Cardiac muscle cell (in vitro differentiated cells and primary cell): ENCODE data around the gene POLN. TPM values are rescaled to one million over a fixed set of nuclear protein-coding genes. Genes with fewer than 3 reads are reported as not detected.

Experiments used
- DNase-seq, 2 donors: peaks; one replicate each; pipeline versions ENCODE4 v3.0.0 to v3.0.0-alpha.2; 2010 to 2017; ENCODE audit warnings: low read depth in 1 of 2, low spot score in 1 of 2
- H3K27ac ChIP-seq: fragments of 200-600 bp; sonication (generic); 2 replicates; pipeline ENCODE4 v1.5.1; 2016
- H3K27me3 ChIP-seq: fragments of 200-600 bp; sonication (generic); 2 replicates; pipeline ENCODE4 v1.6.0; 2016; ENCODE audit warnings: control low read depth
- H3K36me3 ChIP-seq: fragments of 200-600 bp; sonication (generic); 2 replicates; pipeline ENCODE4 v1.5.1; 2016; ENCODE audit warnings: control low read depth
- H3K4me1 ChIP-seq: fragments of 200-600 bp; sonication (generic); 2 replicates; pipeline ENCODE4 v1.8.1; 2017; ENCODE audit warnings: low read depth, mild to moderate bottlenecking, mixed run types
- H3K4me3 ChIP-seq: fragments of 200-600 bp; sonication (generic); 2 replicates; pipeline ENCODE4 v1.5.1; 2016; ENCODE audit warnings: mild to moderate bottlenecking
- H3K9me3 ChIP-seq: fragments of 200-600 bp; sonication (generic); 2 replicates; pipeline ENCODE4 v1.5.1; 2017; ENCODE audit warnings: low read depth, mild to moderate bottlenecking, control low read depth
- CTCF ChIP-seq: IDR thresholded peaks from 2 replicates; pipeline ENCODE4 v1.5.1; 2012; ENCODE audit warnings: low read depth, mild to moderate bottlenecking, low read length
- polyA plus RNA-seq: library from polyadenylated mRNA; unstranded; fragments of >200 nt; fragmentation: Nextera tagmentation; extraction: Ambion mirVana; gene quantifications from 2 replicates; pipeline ENCODE4 v1.2.1, GENCODE V29; 2016
- total RNA-seq: library from RNA; depleted of rRNA; stranded (reverse); fragments of >200 nt; gene quantifications from 2 replicates; pipeline ENCODE4 v1.2.3, GENCODE V29; 2016

POLN gene
- total and polyA plus RNA-seq, 2 experiments from 2014 or later, result 5.2 to 9.0 TPM

GRCh38 chr4:2262944-2263250 is 21.0 kb upstream of the POLN start:
- Histone ChIP-seq H3K27ac (peak overlapping the region; percentile 92), H3K27me3 (no peaks in the 10 kb centered on the region), H3K36me3 (no peaks in the 10 kb centered on the region), H3K4me1 (no peaks in the 10 kb centered on the region), H3K4me3 (peak overlapping the region; percentile 35), H3K9me3 (no peaks in the 10 kb centered on the region)
- no peak for DNase-seq
- no peak for TF ChIP-seq CTCF

DNA sequence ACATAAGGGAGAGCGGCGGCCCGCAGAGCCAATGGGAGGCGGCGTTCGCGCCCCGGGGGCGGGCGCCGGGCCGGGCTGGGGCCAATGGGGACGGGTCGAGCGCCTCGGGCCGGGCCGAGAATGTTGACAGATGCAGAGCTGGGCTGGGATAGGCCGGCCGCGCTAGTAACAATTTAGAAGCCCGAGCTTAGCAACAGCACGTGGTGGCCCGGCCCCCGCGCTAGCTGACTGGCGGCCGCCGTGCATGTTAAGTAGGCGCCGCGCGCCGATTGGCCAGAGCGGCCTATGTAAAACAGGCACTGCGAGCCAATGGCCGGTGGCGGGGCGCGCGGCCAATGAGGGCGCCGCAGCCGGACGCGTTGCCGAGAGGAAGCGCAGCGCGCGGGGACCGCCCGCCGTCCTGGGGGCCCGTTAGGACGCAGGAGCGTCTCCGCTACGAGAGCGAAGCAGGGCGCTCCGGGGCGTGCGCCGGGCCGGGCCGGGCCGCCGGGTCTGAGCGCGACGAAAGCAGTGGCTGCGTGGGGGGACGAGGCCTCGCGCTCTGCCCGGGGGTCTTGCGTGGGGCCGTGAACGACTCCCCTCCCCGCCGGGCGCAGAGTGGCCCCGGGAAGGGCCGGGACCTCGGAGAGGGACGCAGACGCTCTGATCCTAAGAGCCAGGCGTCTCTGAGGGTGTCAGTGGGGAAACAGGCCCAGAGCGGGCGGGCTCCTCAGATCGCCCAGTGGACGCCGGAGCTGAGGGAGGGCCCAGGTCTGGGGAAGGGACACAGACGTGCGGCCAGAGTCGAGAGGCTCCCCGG is 20.4 kb upstream of the POLN start:
- Histone ChIP-seq H3K27ac (peak overlapping the region; percentile 92), H3K4me3 (peak overlapping the region; percentile 35), H3K4me1 (no peaks in the 10 kb centered on the region), H3K36me3 (no peaks in the 10 kb centered on the region), H3K9me3 (no peaks in the 10 kb centered on the region), H3K27me3 (no peaks in the 10 kb centered on the region)
- no peak for TF ChIP-seq CTCF
- peak; percentile 100 for DNase-seq

DNA sequence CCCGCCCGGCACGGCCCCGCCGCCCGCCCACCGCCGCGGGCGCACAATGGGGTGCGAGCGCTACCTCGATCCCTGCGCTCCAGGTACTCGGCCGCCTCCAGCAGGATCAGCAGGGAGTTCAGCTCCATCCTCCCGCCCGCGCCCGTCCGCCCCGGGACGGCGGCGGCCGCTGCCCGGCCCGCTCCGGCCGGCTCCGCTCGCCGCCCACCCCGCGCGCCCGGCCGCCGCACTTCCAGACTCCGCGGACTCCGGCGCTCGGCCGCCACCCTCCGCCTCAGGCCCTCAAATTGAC is 19.9 kb upstream of the POLN start, which contains the start of gene MXD4:
Gene MXD4, minus strand, starts transcription at position 257 of the 292 bp plus-strand sequence. Its CDS starts 129 bp downstream, at position 128.
- Histone ChIP-seq H3K27me3 (no peaks in the 10 kb centered on the region), H3K27ac (peak within 1 kb of the TSS; percentile 92), H3K4me1 (no peaks in the 10 kb centered on the region), H3K9me3 (no peaks in the 10 kb centered on the region), H3K36me3 (no peaks in the 10 kb centered on the region), H3K4me3 (peak within 1 kb of the TSS; percentile 94)
- no peak for DNase-seq
- no peak for TF ChIP-seq CTCF

DNA sequence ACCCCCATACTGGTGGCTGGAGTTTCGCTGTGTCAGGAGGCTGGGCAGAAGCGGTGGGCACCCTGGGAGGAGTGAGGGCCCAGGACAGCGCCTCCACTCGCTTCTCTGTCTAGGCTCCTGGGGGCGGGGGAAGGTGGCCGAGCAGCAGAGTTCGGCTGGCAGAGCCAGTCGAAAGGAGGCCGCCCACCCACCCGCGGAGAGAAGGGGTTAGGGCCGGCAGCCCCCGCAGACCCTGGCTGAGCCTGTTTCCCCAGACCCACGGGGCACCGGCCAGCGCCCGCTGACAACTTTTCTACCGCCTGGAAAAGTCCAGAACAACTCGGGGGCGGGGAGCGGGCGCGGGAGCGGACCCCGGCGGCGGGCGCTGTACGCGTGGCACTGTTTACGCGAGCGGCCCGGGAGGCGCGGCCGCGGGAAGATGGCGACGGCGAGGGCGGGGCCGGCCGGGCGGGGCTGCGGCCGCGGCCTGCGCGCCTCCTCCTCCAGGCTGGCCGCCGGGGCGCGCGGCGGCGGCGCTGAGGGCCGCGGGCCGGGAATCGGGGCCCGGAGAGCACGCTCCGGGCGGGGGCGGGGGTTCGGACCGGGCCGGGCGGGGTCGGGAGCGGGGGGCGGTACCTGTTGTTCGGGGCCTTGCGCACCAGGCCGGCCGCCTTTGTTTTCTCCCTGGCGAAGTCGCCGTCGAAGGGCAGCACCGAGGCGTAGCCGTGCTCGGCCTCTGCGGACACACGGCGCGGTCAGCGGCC is 19.4 kb upstream of the POLN start:
- peak; percentile 55 to 64 for DNase-seq
- TF ChIP-seq CTCF, result no peak
- Histone ChIP-seq H3K9me3 (no peaks in the 10 kb centered on the region), H3K4me3 (peak overlapping the region; percentile 94), H3K36me3 (no peaks in the 10 kb centered on the region), H3K4me1 (no peaks in the 10 kb centered on the region), H3K27ac (peak overlapping the region; percentile 61), H3K27me3 (no peaks in the 10 kb centered on the region)

- H3K4me1 ChIP-seq, result no peaks in the 10 kb centered on the region
- no peak for TF ChIP-seq CTCF
- no peak for DNase-seq
- H3K9me3 ChIP-seq, result no peaks in the 10 kb centered on the region
- H3K4me3 ChIP-seq, result peak overlapping the region; percentile 94
- no peak overlapping the region for H3K27ac ChIP-seq
- H3K36me3 ChIP-seq, result no peaks in the 10 kb centered on the region
- H3K27me3 ChIP-seq, result no peaks in the 10 kb centered on the region
Observed at GRCh38 chr4:2260344-2261109, 18.6 kb upstream of the POLN start.
